Lower lobe of right lung (tissue), 2 donors: Measurements from ENCODE around the gene PTGES. TPM values are rescaled to one million over a fixed set of nuclear protein-coding genes. Genes with fewer than 3 reads are reported as not detected.
"Not testable (repeated sequence)": the region's sequence is repeated elsewhere in the genome, so short reads cannot be mapped to it uniquely, and the experiment has no call there.

Experiments used
- ATAC-seq, 2 donors: fragments of 200-7000 bp; cut with Tn5 transposase; one replicate each; pipeline ENCODE4 v1.9.1; 2020 to 2022; ENCODE audit warnings: mild to moderate bottlenecking in 2 of 2, moderate library complexity in 2 of 2
- DNase-seq: peaks from one replicate; pipeline ENCODE4 v3.0.0-alpha.2; 2020
- H3K27ac ChIP-seq: fragments of 200-600 bp; one replicate; pipeline ENCODE4 v1.8.0; 2022
- H3K27me3 ChIP-seq: fragments of 200-600 bp; one replicate; pipeline ENCODE4 v1.8.0; 2022; ENCODE audit warnings: low read depth
- H3K36me3 ChIP-seq: fragments of 200-600 bp; one replicate; pipeline ENCODE4 v1.8.0; 2022; ENCODE audit warnings: mild to moderate bottlenecking
- H3K4me1 ChIP-seq: fragments of 200-600 bp; one replicate; pipeline ENCODE4 v1.8.0; 2022
- H3K4me3 ChIP-seq: fragments of 200-600 bp; one replicate; pipeline ENCODE4 v1.8.0; 2022; ENCODE audit warnings: mild to moderate bottlenecking
- H3K9me3 ChIP-seq: fragments of 200-600 bp; one replicate; pipeline ENCODE4 v1.8.0; 2022
- CTCF ChIP-seq: fragments of 200-600 bp; IDR thresholded peaks from one replicate; pipeline ENCODE4 v1.8.0; 2022; ENCODE audit warnings: antibody characterized with exemption, mild to moderate bottlenecking
- intact Hi-C: fragments of 100-400 bp; cut with DNase I; formaldehyde crosslinking; loops from one replicate; pipeline ENCODE4 v1.11.0; 2022
- long read RNA-seq: library from polyadenylated mRNA; unstranded; transcript quantifications from one replicate; pipeline ENCODE4 v2.0.0, GENCODE V29; 2021
- total RNA-seq: library from RNA; stranded (reverse); fragmentation: NEBNext Ultra II Directional; extraction: Animal tissue kit (Norgen Biotek cat#: 25700); gene quantifications from one replicate; pipeline ENCODE4 v1.2.1, GENCODE V29; 2021
- donor health status: DM: no; HTN: yes; CAD: no; lungs with severe emphysema.

Gene PTGES
- total RNA-seq: 3.9 TPM
- long read RNA-seq, transcript PTGES-201 (3 exons, 1,774 nt): major isoform, 7 of 9 reads
- long read RNA-seq, partial matches to known transcripts: 1 of 9 reads
- long read RNA-seq, other reads (novel, unspliced or antisense): 1 of 9 reads

- no peak within 1 kb of the TSS for H3K27ac ChIP-seq
Measured at GRCh38 chr9:129752900-129753729, at the start of gene PTGES. Gene PTGES (minus strand): TSS chr9:129753042. CDS start chr9:129753012, 30 bp downstream.

GRCh38 chr9:129801504-129801903, 48.7 kb upstream of the PTGES start:
- Histone ChIP-seq H3K36me3 (peaks cover 1% of the 10 kb centered on the region), H3K4me3 (no peak overlapping the region), H3K27ac (no peak overlapping the region), H3K4me1 (peaks cover 17% of the 10 kb centered on the region), H3K9me3 (no peaks in the 10 kb centered on the region), H3K27me3 (no peaks in the 10 kb centered on the region)
- DNase-seq (no peak), ATAC-seq (no peak)
- TF ChIP-seq CTCF: no peak
- intact Hi-C loops: no loop called here

More at GRCh38 chr9:129752900-129753729, at the start of gene PTGES:
- Histone ChIP-seq H3K4me1 (peaks cover 29% of the 10 kb centered on the region), H3K9me3 (no peaks in the 10 kb centered on the region), H3K4me3 (peak within 1 kb of the TSS; percentile 44), H3K36me3 (no peaks in the 10 kb centered on the region), H3K27me3 (peaks cover 7% of the 10 kb centered on the region)
- DNase-seq (peak; percentile 75), ATAC-seq (peak; percentile 92 to 94)
- intact Hi-C loops: no loop called here
- no peak for TF ChIP-seq CTCF

- no peak overlapping the region for H3K4me3 ChIP-seq
- no peak for TF ChIP-seq CTCF
- DNase-seq (no peak), ATAC-seq (no peak)
- H3K27me3 ChIP-seq: no peaks in the 10 kb centered on the region
- intact Hi-C loops: no loop called here
- no peaks in the 10 kb centered on the region for H3K9me3 ChIP-seq
- H3K36me3 ChIP-seq: no peaks in the 10 kb centered on the region
- no peak overlapping the region for H3K27ac ChIP-seq
- H3K4me1 ChIP-seq: peaks cover 4% of the 10 kb centered on the region
Measured at GRCh38 chr9:129798973-129799372, 46.1 kb upstream of the PTGES start.

- intact Hi-C loops: not testable (repeated sequence)
Measured at GRCh38 chr9:129796029-129796428, 43.2 kb upstream of the PTGES start.

GRCh38 chr9:129794549-129794948, 41.7 kb upstream of the PTGES start:
- no peak for TF ChIP-seq CTCF
- H3K4me1 ChIP-seq: no peaks in the 10 kb centered on the region
- H3K36me3 ChIP-seq: no peaks in the 10 kb centered on the region
- no peaks in the 10 kb centered on the region for H3K9me3 ChIP-seq
- H3K4me3 ChIP-seq: no peak overlapping the region
- ATAC-seq (no peak), DNase-seq (no peak)
- no peak overlapping the region for H3K27ac ChIP-seq
- intact Hi-C loops: no loop called here
- H3K27me3 ChIP-seq: no peaks in the 10 kb centered on the region

More at GRCh38 chr9:129796029-129796428, 43.2 kb upstream of the PTGES start:
- not testable (repeated sequence) for DNase-seq, H3K4me3 ChIP-seq, H3K4me1 ChIP-seq, ATAC-seq, H3K27me3 ChIP-seq, H3K9me3 ChIP-seq, H3K27ac ChIP-seq, H3K36me3 ChIP-seq

GRCh38 chr9:129786481-129786880, 33.6 kb upstream of the PTGES start:
- TF ChIP-seq CTCF: no peak
- Histone ChIP-seq H3K27me3 (peaks cover 16% of the 10 kb centered on the region), H3K9me3 (no peaks in the 10 kb centered on the region), H3K4me3 (no peak overlapping the region), H3K27ac (no peak overlapping the region), H3K4me1 (no peaks in the 10 kb centered on the region), H3K36me3 (no peaks in the 10 kb centered on the region)
- intact Hi-C loops: no loop called here
- ATAC-seq: no peak
- no peak for DNase-seq
